Measurements from ENCODE around the gene CAMTA1. TPM values are rescaled to one million over a fixed set of nuclear protein-coding genes. Genes with fewer than 3 reads are reported as not detected.

CAMTA1 gene
- total RNA-seq, 1 donor from 2014 or later = 51.8 TPM

- no peak for DNase-seq (ENCODE audit: low spot score)
Measured at GRCh38 chr1:7805460-7805859, 1020.2 kb downstream of the CAMTA1 start.

- no peak for DNase-seq (ENCODE audit: low spot score)
Measured at GRCh38 chr1:7808253-7808844, 1023.1 kb downstream of the CAMTA1 start.

GRCh38 chr1:7809742-7810141 is 1024.5 kb downstream of the CAMTA1 start:
- no peak for DNase-seq (ENCODE audit: low spot score)

DNA sequence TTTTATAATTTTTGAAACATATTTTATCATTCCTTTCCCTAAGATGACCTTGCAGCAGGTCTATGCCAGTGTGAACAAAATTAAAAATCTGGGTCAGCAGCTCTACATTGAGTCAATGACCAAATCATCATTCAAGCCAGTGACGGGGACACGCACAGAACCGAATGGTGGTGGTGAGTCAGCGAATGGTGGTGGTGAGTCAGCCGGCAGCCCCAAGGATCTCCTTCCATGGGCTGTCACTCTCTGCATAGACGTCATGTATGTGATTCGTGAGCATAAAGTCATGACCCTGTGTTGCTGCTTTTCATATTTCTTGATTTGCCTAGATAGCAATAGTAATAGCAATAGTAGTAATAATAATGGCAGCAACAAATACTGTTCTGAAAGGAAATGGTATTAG is 1025.1 kb downstream of the CAMTA1 start:
- DNase-seq (ENCODE audit: low spot score) = no peak

DNA sequence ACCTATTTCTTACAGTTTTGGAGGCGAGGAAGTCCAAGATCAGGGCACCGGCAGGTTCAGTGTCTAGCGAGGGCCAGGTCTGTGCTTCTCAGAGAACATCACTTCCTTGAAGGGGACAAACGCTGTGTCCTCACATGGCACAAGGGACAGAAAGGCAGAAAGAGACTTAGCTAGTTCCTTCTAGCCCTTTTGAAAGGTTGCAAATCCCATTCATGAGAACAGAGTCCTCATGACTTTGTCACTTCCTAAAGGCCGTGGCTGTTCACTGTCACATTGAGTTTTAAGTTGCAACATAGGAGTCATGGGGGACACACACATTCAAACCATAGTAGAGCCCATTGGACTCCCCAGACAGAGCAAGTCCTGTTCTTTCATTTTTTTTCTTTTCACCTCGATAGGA is 1026.2 kb downstream of the CAMTA1 start:
- DNase-seq (ENCODE audit: low spot score) = no peak

- no peak for DNase-seq (ENCODE audit: low spot score)
Measured at GRCh38 chr1:7813677-7814373, 1028.6 kb downstream of the CAMTA1 start.

Other genes starting within 250 kb of the CAMTA1 start
- gene NOL9, start 230.9 kb upstream of the CAMTA1 start, total RNA-seq = 23.2 TPM
- gene TAS1R1, start 230.1 kb upstream of the CAMTA1 start, total RNA-seq = not detected
- 18.9 TPM for gene ZBTB48, start 205.5 kb upstream of the CAMTA1 start, total RNA-seq
- gene KLHL21, start 182.6 kb upstream of the CAMTA1 start, total RNA-seq = 23.4 TPM
- 13.3 TPM for gene PHF13, start 171.7 kb upstream of the CAMTA1 start, total RNA-seq
- gene THAP3, start 160.6 kb upstream of the CAMTA1 start, total RNA-seq = 13.3 TPM
- 42.4 TPM for gene DNAJC11, start 83.6 kb upstream of the CAMTA1 start, total RNA-seq

Data from mesenteric fat pad (tissue), 1 donor.